K562 (cell line): Measurements from ENCODE around the gene UBE2G2. TPM values are rescaled to one million over a fixed set of nuclear protein-coding genes. Genes with fewer than 3 reads are reported as not detected.

Source experiments
- BRD4 ChIP-seq: fragments of 200-600 bp; sonication (generic); IDR thresholded peaks from 2 replicates; pipeline ENCODE4 v1.6.1; 2017; ENCODE audit warnings: inconsistent platforms
- CEBPG ChIP-seq, 3 experiments: fragments of 200-800 bp in 1 of 3; sonication (Bioruptor generic) in 1 of 3; sonication (generic) in 1 of 3; formaldehyde crosslinking in 1 of 3; IDR thresholded peaks in 2 of 3; conservative IDR thresholded peaks in 1 of 3; 2 replicates each; pipeline versions ENCODE4 v1.6.1 to v1.8.0; 2016 to 2022; ENCODE audit warnings: missing compliant biosample characterization in 2 of 3, missing genetic modification characterization in 2 of 3, mild to moderate bottlenecking in 1 of 3, missing genetic modification reagents in 1 of 3
- KLF13 ChIP-seq: fragments of 450-650 bp; IDR thresholded peaks from 2 replicates; pipeline ENCODE4 v1.6.1; 2016; ENCODE audit warnings: missing genetic modification characterization, low read depth, mild to moderate bottlenecking, missing compliant biosample characterization, moderate library complexity, borderline replicate concordance
- KLF6 ChIP-seq: fragments of 250-450 bp; sonication (Bioruptor Pico); IDR thresholded peaks from 2 replicates; pipeline ENCODE4 v1.4.0; 2020; ENCODE audit warnings: mild to moderate bottlenecking, moderate library complexity, borderline replicate concordance
- NR3C1 ChIP-seq: sonication (generic); formaldehyde crosslinking; IDR thresholded peaks from 2 replicates; pipeline ENCODE4 v1.8.1; 2022; ENCODE audit warnings: missing genetic modification reagents
- PHF20 ChIP-seq: fragments of 450-650 bp; IDR thresholded peaks from 2 replicates; pipeline ENCODE4 v1.6.1; 2018; ENCODE audit not compliant: partially characterized antibody
- POLR3G ChIP-seq: IDR thresholded peaks from 2 replicates; pipeline ENCODE4 v1.6.1; 2011; ENCODE audit not compliant: insufficient read length, insufficient replicate concordance; ENCODE audit errors: extremely low read depth
- SMAD1 ChIP-seq: fragments of 150-350 bp; IDR thresholded peaks from 2 replicates; pipeline ENCODE4 v1.6.1; 2014; ENCODE audit warnings: low read length, low read depth; ENCODE audit not compliant: partially characterized antibody
- SMARCA5 ChIP-seq: fragments of 450-650 bp; IDR thresholded peaks from 2 replicates; pipeline ENCODE4 v1.6.1; 2016
- ZNF239 ChIP-seq: fragments of 250-450 bp; sonication (Bioruptor Pico); IDR thresholded peaks from 2 replicates; pipeline ENCODE4 v1.4.0; 2020; ENCODE audit warnings: mild to moderate bottlenecking
- ZNF583 ChIP-seq: fragments of 250-450 bp; sonication (Bioruptor Pico); IDR thresholded peaks from 2 replicates; pipeline ENCODE4 v1.4.0; 2020
- ZNF764 ChIP-seq: fragments of 250-450 bp; sonication (Bioruptor Pico); IDR thresholded peaks from 2 replicates; pipeline ENCODE4 v1.4.0; 2020; ENCODE audit warnings: low read depth, mild to moderate bottlenecking, moderate library complexity
- ZZZ3 ChIP-seq: fragments of 450-650 bp; IDR thresholded peaks from 2 replicates; pipeline ENCODE4 v1.6.1; 2016; ENCODE audit warnings: antibody characterized with exemption, mild to moderate bottlenecking, moderate library complexity
- polyA plus RNA-seq, 8 experiments: library from polyadenylated mRNA; depleted of rRNA in 4 of 8; stranded (reverse) in 5 of 8; unstranded in 3 of 8; fragments of >200 nt; fragmentation: Nextera tagmentation in 2 of 8; fragmentation: Illumina TruSeq in 1 of 8; extraction: Ambion mirVana in 2 of 8; extraction: Trizol in 1 of 8; gene quantifications; 2 replicates each; pipeline versions ENCODE4 v1.2.1 to v1.2.3, GENCODE V29; 2011 to 2014; ENCODE audit warnings: inconsistent platforms in 1 of 8, missing spikeins in 1 of 8
- total RNA-seq, 7 experiments: library from RNA; depleted of rRNA in 6 of 7; stranded (reverse); fragments of >200 nt in 6 of 7; fragmentation: Illumina TruSeq in 2 of 7; extraction: Trizol in 2 of 7; gene quantifications; 2 replicates each; pipeline versions ENCODE4 v1.2.1 to v1.2.3, GENCODE V29; 2011 to 2021; ENCODE audit warnings: low replicate concordance in 1 of 7
- TF ChIP-seq, protein P1 (sequence below): sonication (generic); formaldehyde crosslinking; IDR thresholded peaks from 2 replicates; pipeline ENCODE4 v1.8.1; 2023; ENCODE audit warnings: mild to moderate bottlenecking, missing genetic modification reagents
- TF ChIP-seq, protein P2 (sequence below): fragments of 250-450 bp; sonication (Bioruptor Pico); IDR thresholded peaks from 2 replicates; pipeline ENCODE4 v1.4.0; 2020; ENCODE audit warnings: mild to moderate bottlenecking, moderate library complexity
- TF ChIP-seq, protein P3 (sequence below), 2 experiments: fragments of 450-650 bp in 1 of 2; sonication (generic) in 1 of 2; formaldehyde crosslinking in 1 of 2; IDR thresholded peaks in 1 of 2; conservative IDR thresholded peaks in 1 of 2; 2 replicates each; pipeline versions ENCODE4 v1.6.1 to v1.8.1; 2016 to 2023; ENCODE audit warnings: mild to moderate bottlenecking in 2 of 2, moderate library complexity in 2 of 2, inconsistent platforms in 1 of 2, missing genetic modification reagents in 1 of 2
- TF ChIP-seq, protein P4 (sequence below): fragments of 150-350 bp; conservative IDR thresholded peaks from 2 replicates; pipeline ENCODE4 v1.6.1; 2014; ENCODE audit warnings: low read length

UBE2G2 gene
- total and polyA plus RNA-seq, 9 of the 15 experiments (the other 6 are each of a cell fraction or from before 2014, with no cell fraction given), result 47.5 to 225 (median 140) TPM

- TF ChIP-seq KLF13 (tag), result 0 out of 2 replicates have a peak, but pooled peaks have one; percentile 40
- no peak for TF ChIP-seq NR3C1 (CRISPR knock-in tag)
- peak; percentile 40 for TF ChIP-seq PHF20
- peak; percentile 78; the same call in 1 of the 2 replicates for TF ChIP-seq KLF6
- TF ChIP-seq, protein P1, sequence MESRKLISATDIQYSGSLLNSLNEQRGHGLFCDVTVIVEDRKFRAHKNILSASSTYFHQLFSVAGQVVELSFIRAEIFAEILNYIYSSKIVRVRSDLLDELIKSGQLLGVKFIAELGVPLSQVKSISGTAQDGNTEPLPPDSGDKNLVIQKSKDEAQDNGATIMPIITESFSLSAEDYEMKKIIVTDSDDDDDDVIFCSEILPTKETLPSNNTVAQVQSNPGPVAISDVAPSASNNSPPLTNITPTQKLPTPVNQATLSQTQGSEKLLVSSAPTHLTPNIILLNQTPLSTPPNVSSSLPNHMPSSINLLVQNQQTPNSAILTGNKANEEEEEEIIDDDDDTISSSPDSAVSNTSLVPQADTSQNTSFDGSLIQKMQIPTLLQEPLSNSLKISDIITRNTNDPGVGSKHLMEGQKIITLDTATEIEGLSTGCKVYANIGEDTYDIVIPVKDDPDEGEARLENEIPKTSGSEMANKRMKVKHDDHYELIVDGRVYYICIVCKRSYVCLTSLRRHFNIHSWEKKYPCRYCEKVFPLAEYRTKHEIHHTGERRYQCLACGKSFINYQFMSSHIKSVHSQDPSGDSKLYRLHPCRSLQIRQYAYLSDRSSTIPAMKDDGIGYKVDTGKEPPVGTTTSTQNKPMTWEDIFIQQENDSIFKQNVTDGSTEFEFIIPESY, result no peak
- peak; percentile 87; the same call in 1 of the 2 replicates for TF ChIP-seq ZNF583
- TF ChIP-seq ZNF239 (CRISPR knock-in tag), result peak; percentile 50; the same call in 1 of the 2 replicates
- TF ChIP-seq BRD4, result no peak
- TF ChIP-seq ZZZ3, result no peak
- no peak for TF ChIP-seq SMARCA5
- TF ChIP-seq, protein P2, sequence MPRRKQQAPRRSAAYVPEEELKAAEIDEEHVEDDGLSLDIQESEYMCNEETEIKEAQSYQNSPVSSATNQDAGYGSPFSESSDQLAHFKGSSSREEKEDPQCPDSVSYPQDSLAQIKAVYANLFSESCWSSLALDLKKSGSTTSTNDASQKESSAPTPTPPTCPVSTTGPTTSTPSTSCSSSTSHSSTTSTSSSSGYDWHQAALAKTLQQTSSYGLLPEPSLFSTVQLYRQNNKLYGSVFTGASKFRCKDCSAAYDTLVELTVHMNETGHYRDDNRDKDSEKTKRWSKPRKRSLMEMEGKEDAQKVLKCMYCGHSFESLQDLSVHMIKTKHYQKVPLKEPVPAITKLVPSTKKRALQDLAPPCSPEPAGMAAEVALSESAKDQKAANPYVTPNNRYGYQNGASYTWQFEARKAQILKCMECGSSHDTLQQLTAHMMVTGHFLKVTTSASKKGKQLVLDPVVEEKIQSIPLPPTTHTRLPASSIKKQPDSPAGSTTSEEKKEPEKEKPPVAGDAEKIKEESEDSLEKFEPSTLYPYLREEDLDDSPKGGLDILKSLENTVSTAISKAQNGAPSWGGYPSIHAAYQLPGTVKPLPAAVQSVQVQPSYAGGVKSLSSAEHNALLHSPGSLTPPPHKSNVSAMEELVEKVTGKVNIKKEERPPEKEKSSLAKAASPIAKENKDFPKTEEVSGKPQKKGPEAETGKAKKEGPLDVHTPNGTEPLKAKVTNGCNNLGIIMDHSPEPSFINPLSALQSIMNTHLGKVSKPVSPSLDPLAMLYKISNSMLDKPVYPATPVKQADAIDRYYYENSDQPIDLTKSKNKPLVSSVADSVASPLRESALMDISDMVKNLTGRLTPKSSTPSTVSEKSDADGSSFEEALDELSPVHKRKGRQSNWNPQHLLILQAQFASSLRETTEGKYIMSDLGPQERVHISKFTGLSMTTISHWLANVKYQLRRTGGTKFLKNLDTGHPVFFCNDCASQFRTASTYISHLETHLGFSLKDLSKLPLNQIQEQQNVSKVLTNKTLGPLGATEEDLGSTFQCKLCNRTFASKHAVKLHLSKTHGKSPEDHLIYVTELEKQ, result peak; percentile 69; the same call in 1 of the 2 replicates
- TF ChIP-seq, protein P3, sequence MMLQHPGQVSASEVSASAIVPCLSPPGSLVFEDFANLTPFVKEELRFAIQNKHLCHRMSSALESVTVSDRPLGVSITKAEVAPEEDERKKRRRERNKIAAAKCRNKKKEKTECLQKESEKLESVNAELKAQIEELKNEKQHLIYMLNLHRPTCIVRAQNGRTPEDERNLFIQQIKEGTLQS (IDR thresholded peaks at IDR 0.05), result no peak
- TF ChIP-seq, protein P3 (CRISPR knock-in tag; conservative IDR thresholded peaks at IDR 0.05), result no peak
- TF ChIP-seq, protein P4, sequence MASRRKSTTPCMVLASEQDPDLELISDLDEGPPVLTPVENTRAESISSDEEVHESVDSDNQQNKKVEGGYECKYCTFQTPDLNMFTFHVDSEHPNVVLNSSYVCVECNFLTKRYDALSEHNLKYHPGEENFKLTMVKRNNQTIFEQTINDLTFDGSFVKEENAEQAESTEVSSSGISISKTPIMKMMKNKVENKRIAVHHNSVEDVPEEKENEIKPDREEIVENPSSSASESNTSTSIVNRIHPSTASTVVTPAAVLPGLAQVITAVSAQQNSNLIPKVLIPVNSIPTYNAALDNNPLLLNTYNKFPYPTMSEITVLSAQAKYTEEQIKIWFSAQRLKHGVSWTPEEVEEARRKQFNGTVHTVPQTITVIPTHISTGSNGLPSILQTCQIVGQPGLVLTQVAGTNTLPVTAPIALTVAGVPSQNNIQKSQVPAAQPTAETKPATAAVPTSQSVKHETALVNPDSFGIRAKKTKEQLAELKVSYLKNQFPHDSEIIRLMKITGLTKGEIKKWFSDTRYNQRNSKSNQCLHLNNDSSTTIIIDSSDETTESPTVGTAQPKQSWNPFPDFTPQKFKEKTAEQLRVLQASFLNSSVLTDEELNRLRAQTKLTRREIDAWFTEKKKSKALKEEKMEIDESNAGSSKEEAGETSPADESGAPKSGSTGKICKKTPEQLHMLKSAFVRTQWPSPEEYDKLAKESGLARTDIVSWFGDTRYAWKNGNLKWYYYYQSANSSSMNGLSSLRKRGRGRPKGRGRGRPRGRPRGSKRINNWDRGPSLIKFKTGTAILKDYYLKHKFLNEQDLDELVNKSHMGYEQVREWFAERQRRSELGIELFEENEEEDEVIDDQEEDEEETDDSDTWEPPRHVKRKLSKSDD, result 0 out of 2 replicates have a peak, but pooled peaks have one; percentile 37
- no peak for TF ChIP-seq ZNF764 (CRISPR knock-in tag)
- TF ChIP-seq CEBPG (CRISPR knock-in tag; IDR thresholded peaks at IDR 0.05), result no peak
- no peak; a peak in 1 of 4 replicates for TF ChIP-seq CEBPG (tag; conservative IDR thresholded peaks at IDR 0.05 in 1 of 2, IDR thresholded peaks at IDR 0.05 in 1 of 2)
- no peak for TF ChIP-seq POLR3G
- no peak for TF ChIP-seq SMAD1
Measured at GRCh38 chr21:44845418-44846223, 44.0 kb upstream of the UBE2G2 start (continued).
